ENCODE measurements around the gene SMTNL2. TPM values are rescaled to one million over a fixed set of nuclear protein-coding genes. Genes with fewer than 3 reads are reported as not detected.

SMTNL2 gene
- total RNA-seq (2014; rRNA removed; shearing (Covaris generic); ENCODE audit: low replicate concordance) = 2.4 and 2.9 TPM in 2 replicates

DNA sequence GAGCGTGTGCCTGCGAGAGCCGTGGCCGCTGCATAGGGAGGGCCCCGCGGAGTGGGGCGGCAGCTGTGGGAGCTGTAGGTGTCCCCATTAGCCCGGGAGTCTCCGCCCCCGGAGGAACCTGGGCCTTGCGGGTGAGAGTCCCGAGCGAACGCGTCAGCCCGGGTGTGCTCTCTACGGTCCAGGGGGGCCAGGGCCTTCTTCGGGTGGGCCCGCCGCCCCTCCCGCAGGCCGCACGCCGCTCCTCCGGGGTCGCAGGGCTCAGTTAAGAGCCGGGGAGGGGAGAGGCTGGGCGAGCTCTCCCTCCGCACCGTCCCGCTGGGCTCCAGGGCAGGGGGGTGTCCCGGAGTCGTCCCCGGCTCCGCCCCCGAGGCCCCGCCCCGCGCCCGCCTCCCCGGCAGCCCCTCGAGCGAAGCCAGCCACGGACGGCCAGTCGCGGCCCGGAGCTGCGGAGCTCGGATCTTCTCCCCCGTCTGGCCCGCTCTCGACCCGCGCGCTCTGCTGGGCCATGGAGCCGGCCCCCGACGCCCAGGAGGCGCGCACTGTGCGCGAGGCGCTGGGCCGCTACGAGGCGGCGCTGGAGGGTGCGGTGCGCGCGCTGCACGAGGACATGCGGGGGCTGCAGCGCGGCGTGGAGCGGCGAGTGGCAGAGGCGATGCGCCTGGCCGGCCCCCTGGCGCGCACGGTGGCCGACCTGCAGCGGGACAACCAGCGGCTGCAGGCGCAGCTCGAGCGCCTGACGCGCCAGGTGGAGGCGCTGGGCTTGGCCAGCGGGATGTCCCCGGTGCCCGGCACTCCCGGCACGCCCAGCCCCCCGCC is at the start of gene SMTNL2:
TSS of gene SMTNL2 (plus strand) at position 429 of the 816 bp plus-strand sequence. CDS start at position 506, 77 bp downstream.
- peak; percentile 35 for DNase-seq (ENCODE audit: low read depth)
- in situ Hi-C loops (cut with HindIII; ENCODE audit: low pct_unique_long_range_greater_than_20kb, low sequenced_read_pairs) = no loop called here

DNA sequence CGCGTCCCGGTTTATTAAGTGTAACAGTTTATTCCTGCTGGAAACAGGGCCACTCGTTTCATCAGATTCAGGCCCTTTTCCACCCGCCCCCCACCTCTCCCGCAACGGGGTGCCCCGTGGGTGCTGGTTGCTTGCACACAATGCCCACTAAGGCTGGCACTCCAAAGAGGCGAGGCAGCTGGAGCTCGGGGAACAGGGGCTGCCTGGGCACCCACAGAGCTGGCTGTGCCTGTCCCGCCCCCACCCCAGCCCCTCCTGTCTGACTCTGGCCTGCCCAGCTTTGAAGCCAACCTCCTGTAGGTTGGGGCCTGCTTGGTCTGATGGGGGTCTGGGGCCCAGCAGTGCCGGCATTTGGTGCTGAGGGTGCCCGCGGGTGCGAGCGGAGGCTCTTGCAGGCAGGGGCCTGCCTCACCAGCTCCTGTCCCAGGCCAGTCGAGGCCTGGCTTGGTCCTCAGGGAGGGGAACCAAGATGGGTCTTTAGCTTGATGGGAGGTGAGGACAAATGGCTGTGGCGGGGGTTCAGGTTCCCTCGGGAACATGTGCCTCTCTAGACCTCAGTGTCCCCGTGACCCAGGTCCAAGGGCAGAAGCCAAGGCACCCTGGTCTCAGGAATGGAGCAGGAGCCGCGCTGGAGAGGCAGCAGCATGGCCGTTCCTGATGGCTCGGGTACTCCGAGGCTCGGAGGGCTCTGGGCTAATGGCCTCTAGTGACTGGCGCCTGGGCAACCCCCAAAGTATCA is 49.2 kb upstream of the SMTNL2 start:
- in situ Hi-C loops (cut with HindIII; ENCODE audit: low pct_unique_long_range_greater_than_20kb, low sequenced_read_pairs) = no loop called here

DNA sequence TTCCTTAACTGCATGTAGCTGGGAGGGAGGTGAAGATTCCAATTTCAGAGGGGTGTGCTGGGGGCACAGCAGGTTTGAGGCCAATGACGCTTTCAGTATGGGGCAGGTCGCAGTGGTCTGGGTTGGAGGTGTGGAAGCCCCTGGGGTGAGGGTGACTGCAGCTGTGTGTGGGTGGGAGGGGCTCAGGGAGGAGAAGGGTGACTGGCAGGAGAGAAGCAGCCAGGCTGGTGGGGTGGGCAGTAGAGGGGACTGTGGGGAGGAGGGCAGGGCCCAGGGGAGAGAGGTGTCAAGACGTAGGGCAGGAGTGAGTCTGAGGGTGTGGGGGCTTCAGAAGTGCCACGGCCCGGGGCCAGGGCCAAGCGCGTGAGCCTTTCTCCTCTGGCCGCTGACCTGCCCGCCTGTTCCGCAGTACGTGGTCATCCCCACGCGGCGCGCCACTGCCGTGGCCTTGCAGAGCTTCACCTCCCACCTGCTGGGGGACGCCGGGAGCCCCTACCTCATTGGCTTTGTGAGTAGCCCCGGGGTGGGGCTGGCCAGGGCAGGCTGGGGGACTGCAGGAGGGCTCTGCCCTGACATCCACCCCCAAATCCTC is 48.6 kb upstream of the SMTNL2 start:
- in situ Hi-C loops (cut with HindIII; ENCODE audit: low pct_unique_long_range_greater_than_20kb, low sequenced_read_pairs) = no loop called here

More for the DNA sequence above, 49.2 kb upstream of the SMTNL2 start:
- DNase-seq (ENCODE audit: low read depth) = no peak

DNA sequence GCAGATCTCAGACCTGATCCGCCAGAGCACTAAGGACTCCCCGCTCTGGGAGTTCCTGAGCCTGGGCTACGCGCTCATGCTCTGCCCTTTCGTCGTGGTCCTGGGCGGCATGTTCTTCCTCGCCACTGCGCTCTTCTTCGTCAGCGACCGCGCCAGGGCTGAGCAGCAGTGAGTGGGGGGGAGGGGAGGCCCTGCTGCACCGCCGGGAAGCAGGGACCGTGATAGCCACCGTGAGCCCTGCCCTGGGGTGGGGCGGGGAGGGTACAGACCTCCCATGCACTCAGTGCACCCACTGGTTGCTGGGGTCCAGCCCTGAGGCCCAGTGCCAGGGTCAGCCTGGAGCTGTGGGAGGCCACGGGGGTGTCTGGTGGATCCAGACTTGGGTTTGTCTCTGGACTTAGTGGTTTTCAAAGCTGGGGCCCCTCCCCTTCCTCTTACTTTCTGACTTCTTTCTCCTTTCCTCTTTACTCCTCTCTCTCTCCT is 48.0 kb upstream of the SMTNL2 start:
- in situ Hi-C loops (cut with HindIII; ENCODE audit: low pct_unique_long_range_greater_than_20kb, low sequenced_read_pairs) = no loop called here
- DNase-seq (ENCODE audit: low read depth) = no peak

More for the DNA sequence above, 48.6 kb upstream of the SMTNL2 start:
- DNase-seq (ENCODE audit: low read depth) = no peak

DNA sequence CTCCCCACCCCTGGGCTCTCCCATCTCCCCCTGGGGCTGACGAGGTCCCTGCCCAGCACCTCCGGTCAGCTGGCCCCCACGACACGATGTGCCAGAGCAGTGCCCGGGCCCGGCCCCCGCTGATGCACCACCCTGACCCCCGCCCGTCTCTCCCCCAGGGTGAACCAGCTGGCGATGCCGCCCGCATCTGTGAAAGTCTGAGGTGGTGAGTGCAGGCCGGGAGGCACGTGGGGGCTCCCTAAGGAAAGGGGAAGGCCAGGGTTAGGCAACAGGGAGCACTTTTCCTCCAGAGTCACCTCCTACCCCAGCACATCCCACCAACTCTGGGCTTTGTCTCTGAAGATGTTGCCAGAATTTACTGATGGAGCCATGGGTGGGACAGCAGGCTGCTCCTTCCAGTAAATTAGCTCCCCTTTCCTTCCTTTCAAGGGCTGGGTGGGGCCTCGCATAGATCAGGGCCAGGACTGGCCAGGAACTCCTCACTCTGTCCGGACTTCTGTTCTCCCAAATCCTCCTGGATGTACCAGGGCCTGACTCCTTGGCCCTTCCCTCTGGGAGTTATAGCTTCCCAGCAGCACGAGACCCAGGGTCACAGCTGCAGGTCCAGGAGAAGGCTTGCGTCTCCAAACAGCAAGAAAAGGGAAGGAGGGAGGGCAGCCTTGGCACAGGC is 47.5 kb upstream of the SMTNL2 start:
- no peak for DNase-seq (ENCODE audit: low read depth)
- in situ Hi-C loops (cut with HindIII; ENCODE audit: low pct_unique_long_range_greater_than_20kb, low sequenced_read_pairs) = no loop called here

DNA sequence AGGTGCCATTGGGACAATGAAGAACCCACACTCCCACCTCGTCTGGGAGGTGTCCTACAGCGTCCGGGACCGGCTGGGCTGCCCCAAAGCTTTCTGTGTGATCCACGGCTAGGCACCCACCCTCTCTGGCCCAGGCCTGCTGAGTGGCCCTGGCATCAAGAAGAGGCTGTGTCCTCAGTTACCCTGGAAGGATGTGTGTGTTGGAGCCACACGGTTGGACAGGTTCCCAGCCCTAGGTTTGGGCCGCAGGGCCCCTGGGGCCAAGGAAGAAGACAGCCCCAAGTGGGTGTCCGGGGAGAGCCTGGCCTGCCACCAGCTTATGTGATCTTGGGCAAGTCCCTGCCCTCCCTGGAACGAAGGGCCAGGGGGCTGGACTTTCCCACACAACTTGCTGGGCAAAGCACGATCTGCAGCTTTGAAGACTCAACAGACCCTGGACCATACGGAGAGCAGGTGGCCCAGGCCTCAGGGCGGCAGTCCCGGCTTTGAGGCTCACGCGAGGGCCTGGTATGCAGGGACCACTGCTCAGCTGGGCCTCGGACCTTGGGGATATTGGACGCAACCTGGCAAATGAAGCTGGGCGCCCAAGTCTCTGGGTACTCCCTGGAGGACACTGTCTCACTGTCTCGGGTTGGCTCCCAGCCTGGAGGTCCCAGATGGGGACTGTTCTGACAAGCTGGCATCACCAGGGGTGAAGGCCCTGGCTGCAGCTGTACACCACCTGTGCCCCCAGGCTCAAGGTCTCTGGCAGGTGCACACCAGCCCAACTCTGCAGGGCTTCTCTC is 46.7 kb upstream of the SMTNL2 start:
- no peak for DNase-seq (ENCODE audit: low read depth)
- in situ Hi-C loops (cut with HindIII; ENCODE audit: low pct_unique_long_range_greater_than_20kb, low sequenced_read_pairs) = no loop called here

DNA sequence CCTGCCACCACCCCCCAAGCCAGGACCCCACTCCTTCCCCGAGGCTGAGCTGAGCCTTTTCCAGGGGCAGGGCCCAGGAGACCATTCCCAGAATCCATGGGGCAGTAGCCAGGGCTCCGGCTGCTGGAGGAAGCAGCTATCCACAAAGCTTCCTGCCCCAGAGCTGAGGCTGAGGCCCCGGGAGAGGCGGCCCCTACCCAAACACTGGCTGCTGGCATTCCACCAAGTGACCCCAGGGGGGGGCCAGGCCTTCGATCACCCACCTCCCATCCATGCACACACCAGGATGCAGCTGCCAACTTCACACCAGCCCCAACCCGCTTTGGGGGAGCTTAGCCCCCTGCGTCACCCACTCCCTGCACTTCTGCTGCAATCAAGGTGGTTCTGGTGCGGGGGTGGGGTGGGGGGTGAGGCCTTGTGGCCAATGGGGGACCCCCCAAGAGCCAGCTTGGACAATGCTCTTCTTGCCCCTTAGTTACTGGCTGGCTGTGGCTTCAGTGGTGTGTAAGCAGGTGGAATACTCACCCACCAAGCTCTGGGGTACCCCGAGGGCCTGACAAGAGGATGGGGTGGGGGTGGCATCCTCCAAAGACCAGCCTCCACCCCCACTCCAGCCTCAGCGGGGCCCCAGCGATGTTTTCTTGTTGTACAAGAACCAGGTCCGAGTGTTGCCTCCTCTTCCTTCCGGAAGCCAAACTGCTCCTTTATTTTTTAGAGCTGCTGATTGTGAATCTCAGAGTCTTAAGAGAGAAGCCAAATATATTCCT is 45.9 kb upstream of the SMTNL2 start:
- DNase-seq (ENCODE audit: low read depth) = no peak
- in situ Hi-C loops (cut with HindIII; ENCODE audit: low pct_unique_long_range_greater_than_20kb, low sequenced_read_pairs) = no loop called here

DNA sequence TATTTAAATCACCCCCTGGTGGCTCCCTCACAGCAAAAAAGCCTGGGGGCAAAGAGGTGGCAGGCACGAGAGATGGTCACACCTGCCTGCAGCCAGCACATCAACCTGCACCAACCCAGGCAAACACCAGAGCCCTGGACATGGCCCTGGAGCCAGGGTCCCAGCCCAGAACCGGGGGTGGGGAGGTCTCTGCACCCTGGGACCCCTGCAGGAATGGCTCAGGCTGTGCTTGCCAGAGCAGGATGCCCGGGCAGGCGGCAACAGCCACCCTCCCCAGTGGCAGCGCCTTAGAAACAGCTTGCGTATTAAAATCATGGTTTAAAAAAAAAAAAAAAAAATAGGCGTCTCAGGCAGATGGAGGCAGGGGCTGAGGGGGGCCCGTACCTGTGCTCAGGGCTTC is 45.3 kb upstream of the SMTNL2 start:
- no peak for DNase-seq (ENCODE audit: low read depth)
- in situ Hi-C loops (cut with HindIII; ENCODE audit: low pct_unique_long_range_greater_than_20kb, low sequenced_read_pairs) = no loop called here

DNA sequence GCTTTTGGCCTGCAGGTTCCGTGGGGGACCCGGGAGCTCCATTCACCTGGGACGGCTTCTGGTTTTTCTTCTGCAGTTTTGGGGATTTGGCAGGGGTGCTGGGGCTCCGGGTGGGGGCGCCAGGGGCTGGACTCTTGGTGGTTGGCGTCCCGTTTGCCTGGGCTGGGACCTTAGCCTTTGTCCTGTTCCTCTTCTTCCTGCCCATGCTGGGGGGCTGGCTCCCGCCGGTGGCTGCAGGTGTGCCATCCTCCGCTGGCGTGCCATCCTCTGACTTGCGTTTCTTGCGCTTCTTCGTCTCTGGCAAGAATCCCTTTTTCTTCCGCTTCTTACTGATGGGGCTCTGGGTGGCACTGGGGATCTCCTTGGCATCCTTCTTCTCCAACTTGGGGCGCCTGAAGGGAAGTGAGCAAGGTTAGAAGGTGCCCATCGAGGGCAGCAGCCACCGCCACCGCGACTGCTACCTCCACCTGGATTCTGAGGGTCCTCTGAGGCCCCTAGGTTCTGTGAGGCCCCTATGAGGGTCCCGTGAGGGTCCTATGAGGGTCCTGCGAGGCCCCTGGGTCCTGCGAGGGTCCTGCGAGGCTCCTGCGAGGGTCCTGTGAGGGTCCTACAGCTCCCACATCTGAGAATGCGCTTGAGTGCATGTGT is 44.6 kb upstream of the SMTNL2 start:
- in situ Hi-C loops (cut with HindIII; ENCODE audit: low pct_unique_long_range_greater_than_20kb, low sequenced_read_pairs) = no loop called here
- DNase-seq (ENCODE audit: low read depth) = no peak

DNA sequence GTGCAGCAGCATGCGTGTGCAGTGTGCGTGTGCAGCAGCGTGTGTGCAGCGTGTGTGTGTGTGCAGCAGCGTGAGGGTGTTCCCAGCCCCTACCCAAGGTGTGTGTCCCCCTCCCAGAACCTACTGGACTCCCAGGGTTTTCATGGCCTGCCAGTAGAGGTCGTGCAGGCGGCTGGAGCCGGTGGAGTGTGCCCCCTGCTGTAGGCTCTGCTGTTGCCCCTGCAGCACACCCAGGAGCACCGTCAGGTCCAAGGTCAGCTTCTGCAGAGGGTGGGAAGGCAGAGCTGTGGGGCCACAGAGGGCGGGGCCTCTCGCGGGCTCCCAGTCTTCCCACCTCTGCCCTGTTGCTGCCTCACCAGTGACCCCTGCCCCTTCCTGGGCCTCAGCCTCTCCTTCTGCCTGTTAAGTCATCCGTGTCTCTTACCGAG is 44.1 kb upstream of the SMTNL2 start:
- no peak for DNase-seq (ENCODE audit: low read depth)
- in situ Hi-C loops (cut with HindIII; ENCODE audit: low pct_unique_long_range_greater_than_20kb, low sequenced_read_pairs) = no loop called here

DNA sequence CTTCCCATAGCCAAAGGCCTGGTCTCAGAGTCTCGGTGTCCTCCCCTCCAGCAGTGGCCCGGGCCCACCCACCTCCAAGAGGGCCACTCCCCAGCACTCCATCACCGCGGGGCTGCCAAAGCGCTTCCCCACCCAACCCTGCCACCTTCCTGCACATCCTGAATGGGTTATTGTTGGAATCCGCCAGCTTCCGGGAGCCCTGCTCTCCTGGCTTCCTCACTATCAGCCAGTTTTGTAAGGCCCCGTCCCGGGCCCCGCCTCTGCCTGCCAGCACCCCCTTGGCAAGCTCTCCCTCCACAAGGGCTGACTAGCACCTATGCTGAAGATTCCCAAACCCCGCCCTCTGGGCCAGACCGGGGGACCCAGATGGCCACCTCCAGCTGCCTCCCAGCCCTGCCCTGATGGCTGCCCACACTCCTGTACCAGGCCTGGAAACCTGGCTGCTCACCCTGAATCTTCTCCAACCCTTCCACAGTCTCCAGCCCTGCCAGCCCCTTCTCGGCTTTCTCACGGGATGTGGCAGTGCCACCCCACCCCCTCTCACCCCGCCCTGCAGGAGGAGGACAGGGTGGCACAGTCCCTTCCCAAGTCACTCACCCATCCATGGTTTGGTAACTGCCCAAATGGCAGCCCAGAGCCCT is 43.5 kb upstream of the SMTNL2 start:
- no peak for DNase-seq (ENCODE audit: low read depth)
- in situ Hi-C loops (cut with HindIII; ENCODE audit: low pct_unique_long_range_greater_than_20kb, low sequenced_read_pairs) = no loop called here

DNA sequence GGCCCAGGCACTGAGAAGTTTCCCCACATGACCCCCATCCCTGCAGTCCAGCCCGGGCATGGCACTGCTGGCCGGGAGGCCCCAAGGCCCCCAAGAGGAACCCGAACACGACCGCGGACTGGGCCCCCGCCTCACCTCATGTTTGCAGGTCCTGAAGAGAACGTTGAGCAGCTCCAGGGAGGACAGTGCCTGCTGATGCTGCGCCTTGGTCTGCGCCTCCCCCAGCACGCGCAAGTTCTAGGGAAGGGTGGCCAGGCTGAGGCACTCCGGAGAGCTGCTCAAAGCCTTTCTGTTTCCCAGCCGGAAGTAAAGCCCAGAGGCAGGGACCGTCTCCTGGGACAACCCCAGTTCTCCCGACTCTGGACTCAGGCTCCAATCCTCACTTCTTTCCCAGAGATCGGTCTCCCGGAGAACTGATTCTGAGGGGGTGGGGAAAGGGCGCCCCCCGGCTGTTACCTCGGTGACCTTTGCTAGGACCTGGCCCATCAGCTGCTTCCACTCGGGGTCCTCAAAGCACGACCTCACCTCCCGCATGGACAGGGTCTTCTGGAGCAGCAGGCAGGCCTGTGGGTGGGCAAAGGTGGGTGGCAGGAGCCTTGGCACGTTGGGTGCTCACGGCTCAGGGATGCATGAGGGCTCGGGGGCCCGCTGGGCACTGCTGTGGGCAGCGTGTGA is 42.9 kb upstream of the SMTNL2 start:
- DNase-seq (ENCODE audit: low read depth) = no peak

DNA sequence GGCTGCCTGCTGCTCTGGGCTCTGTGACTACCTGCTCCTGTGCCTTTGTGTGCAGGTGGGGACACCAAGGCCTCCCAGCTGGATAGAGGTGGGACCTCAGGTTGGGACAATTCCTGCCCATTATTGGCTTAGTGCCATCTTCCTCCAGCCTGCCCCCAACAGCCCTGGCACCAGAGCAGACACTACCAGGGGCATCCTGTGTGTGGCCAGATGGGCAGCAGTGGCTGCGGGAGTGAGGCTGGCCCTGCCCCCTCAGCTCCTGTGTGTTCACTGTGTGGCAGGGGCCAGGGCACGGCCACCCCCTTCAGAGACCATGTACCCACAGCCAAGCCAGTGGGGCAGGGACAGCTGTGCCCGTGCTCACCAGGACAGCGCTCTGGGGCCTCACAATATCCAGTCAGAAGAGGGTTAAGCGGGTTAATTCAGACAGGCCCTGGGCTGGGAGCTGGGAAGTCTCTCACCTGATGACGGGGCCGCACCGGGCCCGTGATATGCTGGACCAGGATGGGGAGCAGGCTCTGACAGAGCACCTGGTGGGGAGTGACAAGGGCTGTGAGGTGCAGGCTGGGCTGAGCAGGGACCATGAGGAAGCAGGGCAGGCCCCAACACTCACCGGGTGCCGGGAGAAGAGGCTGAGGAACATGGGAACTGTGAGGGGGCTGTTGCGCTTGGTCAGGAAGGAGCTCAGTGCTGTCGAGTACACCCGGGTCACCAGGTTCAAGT is 42.2 kb upstream of the SMTNL2 start:
- DNase-seq (ENCODE audit: low read depth) = no peak
- in situ Hi-C loops (cut with HindIII; ENCODE audit: low pct_unique_long_range_greater_than_20kb, low sequenced_read_pairs) = no loop called here

More for the DNA sequence above, 42.9 kb upstream of the SMTNL2 start:
- in situ Hi-C loops (cut with HindIII; ENCODE audit: low pct_unique_long_range_greater_than_20kb, low sequenced_read_pairs) = no loop called here

DNA sequence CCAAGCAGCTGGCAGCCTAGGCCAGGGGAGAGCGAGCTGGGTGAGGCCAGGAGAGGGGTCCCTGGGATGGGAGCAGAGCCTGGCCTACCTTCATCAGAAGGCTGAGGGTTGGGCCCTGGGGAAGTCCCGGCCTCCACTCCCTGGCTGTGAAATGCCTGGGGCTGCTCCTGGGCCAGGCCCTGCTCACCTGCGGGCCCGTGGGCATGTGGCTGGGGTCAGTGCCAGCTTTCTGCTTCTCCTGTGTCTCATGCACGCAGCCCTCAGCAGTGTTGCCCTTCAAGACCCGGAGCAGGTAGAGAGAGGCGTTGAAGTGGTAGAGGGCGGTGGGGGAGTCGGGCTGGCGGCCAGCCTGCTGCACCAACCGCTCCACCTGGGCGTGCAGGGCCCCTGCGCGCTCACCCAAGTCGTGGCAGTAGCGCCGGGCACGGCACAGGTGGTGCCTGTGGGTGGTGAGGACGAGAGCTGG is 41.6 kb upstream of the SMTNL2 start:
- DNase-seq (ENCODE audit: low read depth) = no peak
- in situ Hi-C loops (cut with HindIII; ENCODE audit: low pct_unique_long_range_greater_than_20kb, low sequenced_read_pairs) = no loop called here

DNA sequence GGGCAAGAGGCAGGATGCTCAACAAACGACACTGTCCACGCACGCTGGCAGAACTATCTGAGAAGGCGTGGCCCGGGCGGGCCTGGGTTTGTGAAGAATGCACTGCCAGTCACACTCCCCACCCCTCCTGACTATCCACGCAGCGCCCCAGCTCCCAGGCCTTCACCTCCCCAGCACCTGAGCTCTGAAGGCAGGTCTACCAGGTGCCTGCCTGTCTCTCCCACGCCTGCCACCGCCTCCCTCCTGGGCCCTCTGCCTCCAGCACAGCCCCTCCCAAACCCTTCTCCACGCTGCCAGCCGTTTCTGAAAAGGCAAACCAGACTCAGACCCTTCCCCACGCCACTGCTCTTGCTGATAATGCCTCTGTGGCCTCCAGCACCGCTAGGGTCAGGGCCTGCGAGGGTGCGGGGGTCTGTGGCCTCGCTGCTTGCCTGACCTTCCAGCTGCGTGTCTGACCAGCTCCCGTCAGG is 40.7 kb upstream of the SMTNL2 start:
- no peak for DNase-seq (ENCODE audit: low read depth)
- in situ Hi-C loops (cut with HindIII; ENCODE audit: low pct_unique_long_range_greater_than_20kb, low sequenced_read_pairs) = no loop called here
